Thyroid gland (tissue), 4 donors: ENCODE data around the gene PTAFR.

Experiments used
- CTCF ChIP-seq, 6 experiments: fragments of 200-600 bp in 3 of 6; fragments of 450-650 bp in 3 of 6; sonication (generic) in 3 of 6; IDR thresholded peaks; one replicate each; pipeline ENCODE4 v1.5.1; 2016 to 2019; ENCODE audit warnings: antibody characterized with exemption in 6 of 6, mild to moderate bottlenecking in 2 of 6, inconsistent platforms in 1 of 6, moderate library complexity in 1 of 6
- POLR2A ChIP-seq, 2 donors: fragments of 450-650 bp; IDR thresholded peaks; one replicate each; pipeline ENCODE4 v1.6.1; 2017; ENCODE audit warnings: antibody characterized with exemption in 2 of 2, mild to moderate bottlenecking in 2 of 2, moderate library complexity in 1 of 2

GRCh38 chr1:28115267-28115666 lies 61.2 kb downstream of the PTAFR start:
- no peak for TF ChIP-seq CTCF (IDR thresholded peaks at IDR 0.05)
- TF ChIP-seq POLR2A (IDR thresholded peaks at IDR 0.05), result no peak
